HepG2 (cell line): ENCODE measurements around the gene SNPH. TPM values are rescaled to one million over a fixed set of nuclear protein-coding genes. Genes with fewer than 3 reads are reported as not detected.

Experiments used
- ATAC-seq: fragments of 200-7000 bp; cut with Tn5 transposase; 3 replicates; pipeline ENCODE4 v1.9.1; 2020; ENCODE audit warnings: mild to moderate bottlenecking, moderate library complexity
- BruUV-seq: library from RNA; stranded (reverse); fragments of 400-500 nt; replicated peaks from 2 replicates; lab custom pipeline; 2021; lab: Mats Ljungman, UMichigan
- CTCF ChIA-PET: fragments of 300-600 bp; formaldehyde crosslinking; extraction: SDS; loops from one replicate; lab custom pipeline; 2021; ENCODE audit warnings: low total read pairs, inconsistent platforms, low intra/inter-chr PET ratio; lab: Yijun Ruan, JAX
- POLR2A ChIA-PET: fragments of 350-600 bp; sonication (Branson Sonifier 250); formaldehyde crosslinking; loops from one replicate; lab custom pipeline; 2020; ENCODE audit warnings: antibody characterized with exemption, inconsistent platforms; lab: Yijun Ruan, JAX
- DNase-seq: peaks from one replicate; pipeline ENCODE4 v3.0.0-alpha.2; 2015; ENCODE audit warnings: low spot score
- FAIRE-seq: peaks from 3 replicates; lab custom pipeline; 2011; peaks lifted over from hg19 to GRCh38; lab: Jason Lieb, UNC
- H2AFZ ChIP-seq: one replicate; pipeline ENCODE4 v1.6.1; 2011; ENCODE audit warnings: low read length, inconsistent platforms
- H3K27ac ChIP-seq: fragments of 300-600 bp; 3 replicates; pipeline ENCODE4 v1.8.0; 2011; ENCODE audit warnings: mixed run types, mild to moderate bottlenecking, mixed read lengths, low read length, inconsistent platforms; ENCODE audit not compliant: insufficient read depth; ENCODE audit errors: extremely low read length
- H3K27me3 ChIP-seq, 2 experiments: fragments of 200-600 bp in 1 of 2; 2 replicates in 1 of 2; 3 replicates in 1 of 2; pipeline versions ENCODE4 v1.6.0 to v1.8.0; 2011; ENCODE audit warnings: low read length in 2 of 2, mild to moderate bottlenecking in 2 of 2, moderate library complexity in 2 of 2, inconsistent platforms in 1 of 2; ENCODE audit not compliant: insufficient read depth in 2 of 2, control insufficient read depth in 1 of 2
- H3K36me3 ChIP-seq, 2 experiments: fragments of 200-600 bp in 1 of 2; replicated peaks in 1 of 2; 2 replicates in 1 of 2; 3 replicates in 1 of 2; pipeline versions ENCODE4 v1.5.1 to v1.8.0; 2011; ENCODE audit warnings: low read length in 2 of 2, inconsistent platforms in 1 of 2; ENCODE audit not compliant: insufficient read depth in 2 of 2, control insufficient read depth in 1 of 2
- H3K4me1 ChIP-seq: 2 replicates; pipeline ENCODE4 v1.5.1; 2012; ENCODE audit warnings: low read length, inconsistent platforms; ENCODE audit not compliant: insufficient read depth
- H3K4me2 ChIP-seq: 2 replicates; pipeline ENCODE4 v1.6.0; 2011; ENCODE audit warnings: low read depth, low read length, inconsistent platforms
- H3K4me3 ChIP-seq, 3 experiments: fragments of 200-600 bp in 1 of 3; sonication (generic), shearing (Covaris generic) in 1 of 3; replicated peaks in 1 of 3; 2 replicates each; pipeline ENCODE4 v1.5.1; 2011 to 2016; ENCODE audit warnings: low read length in 3 of 3, inconsistent platforms in 2 of 3, low read depth in 2 of 3, mild to moderate bottlenecking in 2 of 3, control low read depth in 1 of 3, mixed read lengths in 1 of 3; ENCODE audit not compliant: insufficient read depth in 1 of 3
- H3K79me2 ChIP-seq: one replicate; pipeline ENCODE4 v1.6.1; 2011; ENCODE audit warnings: low read length, inconsistent platforms; ENCODE audit not compliant: insufficient read depth
- H3K9ac ChIP-seq: 2 replicates; pipeline ENCODE4 v1.6.0; 2011; ENCODE audit warnings: mild to moderate bottlenecking, low read depth, low read length, inconsistent platforms; ENCODE audit not compliant: insufficient read depth
- H3K9me3 ChIP-seq: 2 replicates; pipeline ENCODE4 v1.5.1; 2012; ENCODE audit warnings: mild to moderate bottlenecking, low read length
- H4K20me1 ChIP-seq: 2 replicates; pipeline ENCODE4 v1.6.0; 2011; ENCODE audit warnings: inconsistent platforms, mild to moderate bottlenecking, low read length, moderate library complexity; ENCODE audit not compliant: insufficient read depth
- ATAD3A ChIP-seq: sonication (generic); formaldehyde crosslinking; IDR thresholded peaks from 2 replicates; pipeline ENCODE4 v1.4.0; 2020; ENCODE audit warnings: missing genetic modification reagents
- CBFB ChIP-seq: sonication (generic); formaldehyde crosslinking; IDR thresholded peaks from 2 replicates; pipeline ENCODE4 v1.4.0; 2020; ENCODE audit warnings: missing genetic modification reagents
- GMEB2 ChIP-seq: IDR thresholded peaks from 2 replicates; pipeline ENCODE4 v1.6.1; 2016; ENCODE audit warnings: missing biosample characterization, missing genetic modification reagents, low read depth
- HOMEZ ChIP-seq: IDR thresholded peaks from 2 replicates; pipeline ENCODE4 v1.6.1; 2016; ENCODE audit warnings: low read depth
- MAFG ChIP-seq: sonication (generic); formaldehyde crosslinking; IDR thresholded peaks from 2 replicates; pipeline ENCODE4 v1.5.1; 2020; ENCODE audit warnings: mild to moderate bottlenecking, missing genetic modification reagents
- NCOA5 ChIP-seq: sonication (generic); formaldehyde crosslinking; IDR thresholded peaks from 2 replicates; pipeline ENCODE4 v1.4.0; 2020; ENCODE audit warnings: missing genetic modification reagents
- REPIN1 ChIP-seq: sonication (generic); formaldehyde crosslinking; IDR thresholded peaks from 2 replicates; pipeline ENCODE4 v1.8.0; 2022; ENCODE audit warnings: missing genetic modification reagents, low read depth, mild to moderate bottlenecking, borderline replicate concordance
- SALL2 ChIP-seq: sonication (generic); formaldehyde crosslinking; IDR thresholded peaks from 2 replicates; pipeline ENCODE4 v1.8.1; 2023; ENCODE audit warnings: mild to moderate bottlenecking, missing genetic modification reagents, inconsistent platforms
- ZBTB8A ChIP-seq: sonication (generic); formaldehyde crosslinking; IDR thresholded peaks from 2 replicates; pipeline ENCODE4 v1.4.0; 2020; ENCODE audit warnings: mild to moderate bottlenecking, low read depth, missing genetic modification reagents, borderline replicate concordance
- ZNF292 ChIP-seq: sonication (generic); formaldehyde crosslinking; IDR thresholded peaks from 2 replicates; pipeline ENCODE4 v1.8.1; 2022; ENCODE audit warnings: mild to moderate bottlenecking, low read depth, missing genetic modification reagents, borderline replicate concordance
- ZNF543 ChIP-seq: sonication (generic); formaldehyde crosslinking; IDR thresholded peaks from 2 replicates; pipeline ENCODE4 v1.4.0; 2020; ENCODE audit warnings: mild to moderate bottlenecking, missing genetic modification reagents
- ZNF562 ChIP-seq: sonication (generic); formaldehyde crosslinking; IDR thresholded peaks from 2 replicates; pipeline ENCODE4 v1.8.0; 2022; ENCODE audit warnings: missing genetic modification reagents, borderline replicate concordance
- ZNF564 ChIP-seq: sonication (generic); formaldehyde crosslinking; IDR thresholded peaks from 2 replicates; pipeline ENCODE4 v1.8.1; 2023; ENCODE audit warnings: mild to moderate bottlenecking, missing genetic modification reagents
- ZNF766 ChIP-seq: sonication (generic); formaldehyde crosslinking; IDR thresholded peaks from 2 replicates; pipeline ENCODE4 v1.5.0; 2020; ENCODE audit warnings: missing genetic modification reagents, borderline replicate concordance
- WGBS: methylation state at CpG from one replicate; pipeline ENCODE4 v1.1.6; 2017; ENCODE audit warnings: low lambda C conversion rate; 5-methylcytosine and 5-hydroxymethylcytosine counted together
- in situ Hi-C: cut with HindIII; loops from 2 replicates; pipeline ENCODE4 v1.10.0; 2017; ENCODE audit warnings: low pct_unique_long_range_greater_than_20kb; ENCODE audit not compliant: extremely low pct_ligation_motif_present
- intact Hi-C: fragments of 100-400 bp; cut with micrococcal nuclease; formaldehyde crosslinking; loops from one replicate; pipeline ENCODE4 v1.10.0; 2022; ENCODE audit not compliant: unreplicated experiment
- polyA plus RNA-seq, 8 experiments: library from polyadenylated mRNA; depleted of rRNA in 3 of 8; stranded (reverse) in 7 of 8; unstranded in 1 of 8; fragments of >200 nt; fragmentation: Illumina TruSeq in 4 of 8; extraction: Trizol in 4 of 8; gene quantifications; 2 replicates each; pipeline versions ENCODE4 v1.2.1 to v1.2.3, GENCODE V29; 2011 to 2016; ENCODE audit warnings: low read depth in 4 of 8, missing spikeins in 1 of 8, mixed read lengths in 1 of 8; ENCODE audit not compliant: insufficient read depth in 1 of 8
- total RNA-seq, 5 experiments: library from RNA; depleted of rRNA; stranded (reverse); fragments of >200 nt; fragmentation: Illumina TruSeq; extraction: Trizol; gene quantifications; 2 replicates each; pipeline ENCODE4 v1.2.3, GENCODE V29; 2016; ENCODE audit warnings: low read depth in 1 of 5

SNPH gene
- total and polyA plus RNA-seq, 2 of the 13 experiments (the other 11 are each of a cell fraction or from before 2014, with no cell fraction given) = 0.09 TPM; not detected in 1

- no peaks in the 10 kb centered on the region for H4K20me1 ChIP-seq
- H3K27ac ChIP-seq = no peak overlapping the region
- H3K79me2 ChIP-seq = no peaks in the 10 kb centered on the region
- ChIA-PET CTCF (no interaction called here), POLR2A (no interaction called here)
- no peaks in the 10 kb centered on the region for H3K4me1 ChIP-seq
- in situ Hi-C loops (no loop called here), intact Hi-C loops (no loop called here)
- DNase-seq (no peak), ATAC-seq (no peak), FAIRE-seq (no peak)
- no peak overlapping the region for H3K4me3 ChIP-seq
- no peaks in the 10 kb centered on the region for H3K36me3 ChIP-seq
- no peak for TF ChIP-seq CBFB (CRISPR knock-in tag)
- no peak for TF ChIP-seq NCOA5
- TF ChIP-seq SALL2 (CRISPR knock-in tag) = no peak
- TF ChIP-seq MAFG (CRISPR knock-in tag) = no peak
- TF ChIP-seq HOMEZ = no peak
- TF ChIP-seq ZNF766 (CRISPR knock-in tag) = no peak
- no peak for TF ChIP-seq ZNF543
- no peak for TF ChIP-seq ZNF292
- no peak for TF ChIP-seq ZBTB8A (CRISPR knock-in tag)
- TF ChIP-seq ZNF564 (CRISPR knock-in tag) = no peak
- no peak for TF ChIP-seq ATAD3A (CRISPR knock-in tag)
- TF ChIP-seq REPIN1 = no peak
- TF ChIP-seq GMEB2 = no peak
- no peak for TF ChIP-seq ZNF562 (CRISPR knock-in tag)
- WGBS = 33% methylated on average over 4 of the region's 4 CpGs
- no peak overlapping the region for H3K4me2 ChIP-seq
- no peak overlapping the region for H3K9ac ChIP-seq
- H3K27me3 ChIP-seq = peaks cover 6 to 47% of the 10 kb centered on the region in 2 experiments; a peak in 4 of 5 replicates
- no peak overlapping the region for H2AFZ ChIP-seq
- H3K9me3 ChIP-seq = no peaks in the 10 kb centered on the region
- no TSS peak for BruUV-seq
Measured at GRCh38 chr20:1278993-1279392, 12.9 kb downstream of the SNPH start.
